Naive thymus-derived CD4-positive, alpha-beta T cell (primary cell): Measurements from ENCODE around the gene FGFR2. TPM values are rescaled to one million over a fixed set of nuclear protein-coding genes. Genes with fewer than 3 reads are reported as not detected.

Experiments
- ATAC-seq: fragments of 150-1000 bp; cut with Tn5 transposase; 2 replicates; pipeline ENCODE4 v1.10.0; 2021; ENCODE audit warnings: mild to moderate bottlenecking, moderate library complexity
- CTCF ChIA-PET: fragments of 350-600 bp; sonication (Branson Sonifier 250); formaldehyde crosslinking; loops from one replicate; lab custom pipeline; 2021; ENCODE audit warnings: antibody characterized with exemption; lab: Charles Lee
- POLR2A ChIA-PET: fragments of 350-600 bp; sonication (Branson Sonifier 250); formaldehyde crosslinking; loops from one replicate; lab custom pipeline; 2021; ENCODE audit warnings: antibody characterized with exemption, inconsistent platforms; lab: Charles Lee
- DNase-seq, 9 donors: peaks; one replicate each; pipeline versions ENCODE4 v3.0.0 to v3.0.0-alpha.2; 2020 to 2022; ENCODE audit warnings: mixed read lengths in 1 of 9
- H3K27ac ChIP-seq: one replicate; pipeline ENCODE4 v1.7.0; 2013; ENCODE audit warnings: mild to moderate bottlenecking, low read depth, low read length, moderate library complexity
- H3K27me3 ChIP-seq, 2 donors: one replicate each; pipeline ENCODE4 v1.7.0; 2013; ENCODE audit warnings: low read length in 2 of 2, mild to moderate bottlenecking in 2 of 2, moderate library complexity in 2 of 2; ENCODE audit not compliant: control insufficient read depth in 2 of 2, insufficient read depth in 2 of 2
- H3K36me3 ChIP-seq, 3 experiments: 1 replicate in 2 of 3; 2 replicates in 1 of 3; pipeline ENCODE4 v1.7.0; 2013; ENCODE audit warnings: low read length in 3 of 3, mild to moderate bottlenecking in 3 of 3, moderate library complexity in 1 of 3; ENCODE audit not compliant: insufficient read depth in 3 of 3, control insufficient read depth in 2 of 3
- H3K4me1 ChIP-seq, 2 donors: one replicate each; pipeline ENCODE4 v1.7.0; 2013; ENCODE audit warnings: low read length in 2 of 2, mild to moderate bottlenecking in 2 of 2, moderate library complexity in 1 of 2; ENCODE audit not compliant: control insufficient read depth in 2 of 2, insufficient read depth in 2 of 2
- H3K4me3 ChIP-seq: 2 replicates; pipeline ENCODE4 v1.7.0; 2013; ENCODE audit warnings: mild to moderate bottlenecking, low read length
- H3K9me3 ChIP-seq, 3 experiments: 1 replicate in 2 of 3; 2 replicates in 1 of 3; pipeline ENCODE4 v1.7.0; 2013; ENCODE audit warnings: low read length in 3 of 3; ENCODE audit not compliant: control insufficient read depth in 2 of 3
- H3K27ac Mint-ChIP-seq, 9 donors: one replicate each; pipeline ENCODE4 v1.8.0; 2020 to 2022; ENCODE audit warnings: mixed read lengths in 9 of 9, mild to moderate bottlenecking in 8 of 9, moderate library complexity in 5 of 9, inconsistent platforms in 2 of 9
- H3K27me3 Mint-ChIP-seq, 5 donors: one replicate each; pipeline ENCODE4 v1.8.0; 2021 to 2022; ENCODE audit warnings: mixed read lengths in 5 of 5, mild to moderate bottlenecking in 1 of 5
- H3K36me3 Mint-ChIP-seq, 5 donors: one replicate each; pipeline ENCODE4 v1.8.0; 2020 to 2022; ENCODE audit warnings: mixed read lengths in 5 of 5, mild to moderate bottlenecking in 3 of 5, inconsistent platforms in 1 of 5
- H3K4me1 Mint-ChIP-seq, 7 donors: one replicate each; pipeline ENCODE4 v1.8.0; 2020 to 2022; ENCODE audit warnings: mixed read lengths in 7 of 7, mild to moderate bottlenecking in 3 of 7, inconsistent platforms in 1 of 7
- H3K4me3 Mint-ChIP-seq, 10 donors: one replicate each; pipeline ENCODE4 v1.8.0; 2020 to 2022; ENCODE audit warnings: mild to moderate bottlenecking in 10 of 10, mixed read lengths in 10 of 10, moderate library complexity in 6 of 10, inconsistent platforms in 2 of 10
- H3K9me3 Mint-ChIP-seq, 11 donors: one replicate each; pipeline ENCODE4 v1.8.0; 2020 to 2022; ENCODE audit warnings: mixed read lengths in 11 of 11, mild to moderate bottlenecking in 4 of 11, inconsistent platforms in 1 of 11, moderate library complexity in 1 of 11
- intact Hi-C, 2 donors: fragments of 100-400 bp; cut with micrococcal nuclease; formaldehyde crosslinking; loops; one replicate each; pipeline ENCODE4 v1.15.1; 2023
- polyA plus RNA-seq, 2 donors: library from polyadenylated mRNA; unstranded; fragments of 300-500 nt; fragmentation: Illumina TruSeq; gene quantifications; one replicate each; pipeline ENCODE4 v1.2.3, GENCODE V29; 2021
- total RNA-seq, 6 experiments: library from RNA in 5 of 6; stranded (reverse) in 5 of 6; gene quantifications; 1 replicate in 5 of 6; 2 replicates in 1 of 6; pipeline ENCODE4 v1.2.3 and lab custom pipeline; 2021 to 2026

The FGFR2 gene
- total and polyA plus RNA-seq, 7 experiments from 2014 or later, result 0.88 to 1.2 TPM; not detected in 5

DNA sequence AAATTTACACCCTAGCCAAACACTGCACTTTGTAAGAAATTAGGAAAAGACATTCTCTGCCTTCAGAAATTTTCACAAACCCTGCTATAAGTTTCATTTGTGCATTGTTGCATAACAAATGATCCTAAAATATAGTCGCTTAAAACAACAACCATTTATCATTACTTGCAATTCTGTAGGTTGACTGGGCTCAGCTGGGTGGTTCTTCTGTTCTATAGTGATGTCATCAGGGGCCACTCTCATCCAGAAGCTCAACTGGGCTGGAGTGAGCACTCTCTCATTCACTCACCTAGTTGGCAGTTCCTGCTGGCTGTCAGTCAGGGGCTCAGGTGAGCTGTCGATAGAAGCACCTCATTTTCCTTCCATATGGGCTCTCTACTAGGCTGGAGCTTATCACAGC is 20.7 kb upstream of the FGFR2 start:
- Histone ChIP-seq H3K36me3 (no peaks in the 10 kb centered on the region), H3K9me3 (no peaks in the 10 kb centered on the region), H3K4me3 (no peak overlapping the region), H3K27ac (no peak overlapping the region), H3K4me1 (no peaks in the 10 kb centered on the region), H3K27me3 (no peaks in the 10 kb centered on the region)
- Mint-ChIP-seq H3K27me3 (peaks cover 0 to 36% (median 7%) of the 10 kb centered on the region in 5 donors), H3K4me3 (no peak overlapping the region), H3K27ac (no peak overlapping the region), H3K36me3 (no peaks in the 10 kb centered on the region), H3K4me1 (no peaks in the 10 kb centered on the region), H3K9me3 (peaks cover 0 to 13% (median 0%) of the 10 kb centered on the region in 11 donors)
- CTCF ChIA-PET, result no interaction called here
- ATAC-seq (no peak), DNase-seq (no peak)
- POLR2A ChIA-PET, result no interaction called here
- intact Hi-C loops, result no loop called here

DNA sequence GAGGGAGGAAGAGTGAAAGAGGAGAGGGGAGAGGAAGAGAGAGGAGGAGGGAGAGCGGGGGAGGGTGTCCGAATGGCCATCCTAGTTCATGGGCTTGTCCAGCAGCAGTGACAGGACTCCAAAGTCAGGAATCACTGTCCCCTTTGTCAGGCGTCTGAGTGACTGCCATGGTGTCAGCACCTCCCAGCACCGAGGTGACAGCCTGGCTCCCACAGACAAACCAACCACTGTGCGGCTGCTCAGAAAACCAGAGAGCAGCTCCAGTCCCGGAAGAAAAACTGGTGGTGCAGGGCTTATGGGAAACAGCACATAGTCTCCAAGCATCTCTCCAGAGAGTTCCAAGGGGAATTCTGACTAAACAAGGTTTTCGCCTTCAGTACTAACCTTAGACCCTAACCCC is 18.9 kb upstream of the FGFR2 start:
- Mint-ChIP-seq H3K4me1 (no peaks in the 10 kb centered on the region), H3K27me3 (peaks cover 0 to 36% (median 7%) of the 10 kb centered on the region in 5 donors), H3K9me3 (peaks cover 0 to 13% (median 0%) of the 10 kb centered on the region in 11 donors), H3K4me3 (no peak overlapping the region), H3K27ac (no peak overlapping the region), H3K36me3 (no peaks in the 10 kb centered on the region)
- Histone ChIP-seq H3K4me3 (no peak overlapping the region), H3K36me3 (no peaks in the 10 kb centered on the region), H3K27ac (no peak overlapping the region), H3K4me1 (no peaks in the 10 kb centered on the region), H3K9me3 (no peaks in the 10 kb centered on the region), H3K27me3 (no peaks in the 10 kb centered on the region)
- ATAC-seq, result no peak
- ChIA-PET POLR2A (no interaction called here), CTCF (no interaction called here)
- no peak for DNase-seq
- intact Hi-C loops, result no loop called here

DNA sequence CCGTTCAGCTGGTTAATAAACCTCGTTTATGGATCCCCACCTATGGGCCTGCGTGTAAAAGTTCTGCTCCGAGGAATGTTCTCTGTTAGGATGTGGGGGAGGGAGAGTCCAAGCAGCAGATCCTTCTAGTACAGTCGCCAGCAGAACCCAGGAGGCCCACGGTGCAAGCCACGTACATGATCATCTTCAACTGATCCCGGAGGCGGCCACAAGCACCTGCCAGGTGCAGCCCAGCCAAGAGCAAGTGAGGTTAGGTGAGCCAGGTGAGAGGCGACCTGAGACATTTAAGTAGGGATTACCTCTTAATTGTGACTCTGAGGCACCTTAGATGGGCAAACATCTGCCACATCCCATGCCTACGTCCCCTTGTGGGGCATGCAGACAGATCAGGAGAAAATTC is 18.0 kb upstream of the FGFR2 start:
- no peak overlapping the region for H3K4me3 Mint-ChIP-seq
- DNase-seq (no peak), ATAC-seq (no peak)
- H3K4me1 ChIP-seq, result no peaks in the 10 kb centered on the region
- ChIA-PET POLR2A (no interaction called here), CTCF (no interaction called here)
- H3K9me3 Mint-ChIP-seq, result peaks cover 0 to 13% (median 0%) of the 10 kb centered on the region in 11 donors
- no peaks in the 10 kb centered on the region for H3K27me3 ChIP-seq
- no peak overlapping the region for H3K27ac ChIP-seq
- no peaks in the 10 kb centered on the region for H3K9me3 ChIP-seq
- intact Hi-C loops, result no loop called here
- no peaks in the 10 kb centered on the region for H3K36me3 ChIP-seq
- H3K4me1 Mint-ChIP-seq, result no peaks in the 10 kb centered on the region
- no peaks in the 10 kb centered on the region for H3K36me3 Mint-ChIP-seq
- H3K4me3 ChIP-seq, result no peak overlapping the region
- H3K27ac Mint-ChIP-seq, result no peak overlapping the region
- H3K27me3 Mint-ChIP-seq, result peaks cover 0 to 31% (median 7%) of the 10 kb centered on the region in 5 donors

- H3K4me3 Mint-ChIP-seq, result no peak overlapping the region
- Histone ChIP-seq H3K9me3 (no peaks in the 10 kb centered on the region), H3K4me3 (no peak overlapping the region), H3K36me3 (no peaks in the 10 kb centered on the region), H3K4me1 (no peaks in the 10 kb centered on the region), H3K27me3 (no peaks in the 10 kb centered on the region), H3K27ac (no peak overlapping the region)
- ChIA-PET CTCF (no interaction called here), POLR2A (no interaction called here)
- no peaks in the 10 kb centered on the region for H3K36me3 Mint-ChIP-seq
- peaks cover 0 to 13% (median 0%) of the 10 kb centered on the region in 11 donors for H3K9me3 Mint-ChIP-seq
- ATAC-seq, result no peak
- H3K4me1 Mint-ChIP-seq, result no peaks in the 10 kb centered on the region
- intact Hi-C loops, result no loop called here
- peaks cover 0 to 31% (median 7%) of the 10 kb centered on the region in 5 donors for H3K27me3 Mint-ChIP-seq
- H3K27ac Mint-ChIP-seq, result no peak overlapping the region
- no peak for DNase-seq
These were observed 17.6 kb upstream of the FGFR2 start for GRCh38 chr10:121615836-121616235.

- peaks cover 0 to 31% (median 9%) of the 10 kb centered on the region in 5 donors for H3K27me3 Mint-ChIP-seq
- intact Hi-C loops, result no loop called here
- POLR2A ChIA-PET, result no interaction called here
- Histone ChIP-seq H3K4me1 (no peaks in the 10 kb centered on the region), H3K36me3 (no peaks in the 10 kb centered on the region), H3K4me3 (no peak overlapping the region), H3K27ac (no peak overlapping the region), H3K27me3 (no peaks in the 10 kb centered on the region), H3K9me3 (no peaks in the 10 kb centered on the region)
- no peak for DNase-seq
- H3K36me3 Mint-ChIP-seq, result no peaks in the 10 kb centered on the region
- no peaks in the 10 kb centered on the region for H3K4me1 Mint-ChIP-seq
- CTCF ChIA-PET, result no interaction called here
- peaks cover 0 to 13% (median 0%) of the 10 kb centered on the region in 11 donors for H3K9me3 Mint-ChIP-seq
- H3K4me3 Mint-ChIP-seq, result no peak overlapping the region
- no peak overlapping the region for H3K27ac Mint-ChIP-seq
- ATAC-seq, result no peak
These were observed 17.2 kb upstream of the FGFR2 start for GRCh38 chr10:121615435-121615793.

DNA sequence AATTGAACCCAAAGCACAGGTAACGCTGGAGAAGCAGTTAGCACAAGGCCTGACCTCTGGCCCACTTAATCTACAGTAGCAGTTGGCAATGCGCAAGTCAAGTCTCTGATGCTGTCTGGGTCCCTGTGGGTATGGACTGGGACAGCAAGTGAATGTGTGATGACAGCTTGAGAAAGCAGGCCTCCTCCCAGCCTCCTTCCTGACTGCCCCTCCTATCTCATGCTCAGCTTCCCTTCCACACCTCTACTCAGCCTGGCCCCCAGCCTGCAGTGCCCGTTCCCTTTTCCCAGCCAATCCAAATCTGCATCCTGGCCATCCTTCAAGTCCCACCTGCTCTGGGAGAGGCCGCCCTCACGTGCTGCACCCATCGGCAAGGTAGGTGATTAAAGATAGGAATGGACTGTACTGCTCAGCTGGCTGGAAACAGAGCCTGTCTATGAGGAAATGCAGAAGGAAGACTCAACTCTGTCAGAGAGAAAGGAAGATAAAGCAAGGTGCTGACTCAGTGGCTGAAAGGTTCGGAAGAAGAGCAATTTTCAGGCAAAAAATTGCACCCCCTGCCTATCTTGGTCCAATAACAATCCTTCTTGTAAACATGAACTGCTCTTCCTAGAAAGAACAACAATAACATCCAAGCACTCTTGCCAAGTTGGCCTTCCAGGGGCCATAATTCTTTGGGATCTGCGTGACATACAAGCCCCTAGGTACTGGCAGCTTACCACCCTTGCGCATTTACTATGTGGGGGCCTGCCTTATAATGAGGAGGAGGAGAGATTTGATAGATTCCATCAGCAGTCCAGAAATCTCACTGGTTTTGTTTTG is 16.6 kb upstream of the FGFR2 start:
- Histone ChIP-seq H3K4me3 (no peak overlapping the region), H3K9me3 (no peaks in the 10 kb centered on the region), H3K27ac (no peak overlapping the region), H3K36me3 (no peaks in the 10 kb centered on the region), H3K27me3 (no peaks in the 10 kb centered on the region), H3K4me1 (no peaks in the 10 kb centered on the region)
- H3K4me3 Mint-ChIP-seq, result no peak overlapping the region
- ATAC-seq, result no peak
- H3K4me1 Mint-ChIP-seq, result no peaks in the 10 kb centered on the region
- H3K27ac Mint-ChIP-seq, result no peak overlapping the region
- intact Hi-C loops, result no loop called here
- no peak for DNase-seq
- H3K9me3 Mint-ChIP-seq, result peaks cover 0 to 13% (median 0%) of the 10 kb centered on the region in 11 donors
- ChIA-PET POLR2A (no interaction called here), CTCF (no interaction called here)
- H3K36me3 Mint-ChIP-seq, result no peaks in the 10 kb centered on the region
- peaks cover 0 to 34% (median 14%) of the 10 kb centered on the region in 5 donors for H3K27me3 Mint-ChIP-seq

- CTCF ChIA-PET, result no interaction called here
- no peak overlapping the region for H3K27ac Mint-ChIP-seq
- POLR2A ChIA-PET, result no interaction called here
These were observed 15.2 kb upstream of the FGFR2 start for GRCh38 chr10:121613456-121613855.

More at GRCh38 chr10:121613456-121613855, 15.2 kb upstream of the FGFR2 start:
- intact Hi-C loops, result no loop called here
- H3K4me3 ChIP-seq, result no peak overlapping the region
- Mint-ChIP-seq H3K27me3 (peaks cover 0 to 40% (median 20%) of the 10 kb centered on the region in 5 donors), H3K4me3 (no peak overlapping the region), H3K36me3 (no peaks in the 10 kb centered on the region), H3K9me3 (peaks cover 0 to 6% (median 0%) of the 10 kb centered on the region in 11 donors), H3K4me1 (peaks cover 0 to 6% (median 0%) of the 10 kb centered on the region in 7 donors)
- H3K27me3 ChIP-seq, result no peaks in the 10 kb centered on the region
- H3K27ac ChIP-seq, result no peak overlapping the region
- H3K9me3 ChIP-seq, result no peaks in the 10 kb centered on the region
- H3K36me3 ChIP-seq, result no peaks in the 10 kb centered on the region
- no peaks in the 10 kb centered on the region for H3K4me1 ChIP-seq
- ATAC-seq (no peak), DNase-seq (no peak)
